Right lobe of liver (tissue), 6 donors: ENCODE results near the gene ALPK3. TPM values are rescaled to one million over a fixed set of nuclear protein-coding genes. Genes with fewer than 3 reads are reported as not detected.
A peak's percentile ranks its signal among the peaks of the same experiment; 100 is the strongest.

Source experiments
- ATAC-seq, 4 donors: fragments of 200-7000 bp; cut with Tn5 transposase; one replicate each; pipeline ENCODE4 v1.9.1; 2020; ENCODE audit warnings: mild to moderate bottlenecking in 4 of 4, moderate library complexity in 4 of 4
- DNase-seq, 3 donors: peaks; one replicate each; pipeline ENCODE4 v3.0.0-alpha.2; 2020
- H3K27ac ChIP-seq, 3 donors: fragments of 200-600 bp; one replicate each; pipeline ENCODE4 v1.8.0; 2022
- H3K27me3 ChIP-seq, 2 donors: fragments of 200-600 bp; one replicate each; pipeline ENCODE4 v1.8.0; 2022
- H3K36me3 ChIP-seq, 4 donors: fragments of 200-600 bp; sonication (generic) in 1 of 4; one replicate each; pipeline versions ENCODE4 v1.5.1 to v1.8.0; 2017 to 2022; ENCODE audit warnings: control low read depth in 1 of 4
- H3K4me1 ChIP-seq, 4 donors: fragments of 200-600 bp; sonication (generic) in 1 of 4; one replicate each; pipeline versions ENCODE4 v1.5.1 to v1.8.0; 2017 to 2022; ENCODE audit warnings: control low read depth in 1 of 4
- H3K4me3 ChIP-seq, 3 donors: fragments of 200-600 bp; one replicate each; pipeline ENCODE4 v1.8.0; 2022
- H3K9me3 ChIP-seq, 4 donors: fragments of 200-600 bp; sonication (generic) in 1 of 4; one replicate each; pipeline versions ENCODE4 v1.5.1 to v1.8.0; 2017 to 2022; ENCODE audit warnings: control low read depth in 1 of 4
- CTCF ChIP-seq, 4 donors: fragments of 200-600 bp in 3 of 4; fragments of 450-650 bp in 1 of 4; IDR thresholded peaks; one replicate each; pipeline versions ENCODE4 v1.5.1 to v1.8.0; 2016 to 2022; ENCODE audit warnings: antibody characterized with exemption in 4 of 4, mild to moderate bottlenecking in 2 of 4
- POLR2A ChIP-seq: fragments of 450-650 bp; IDR thresholded peaks from one replicate; pipeline ENCODE4 v1.6.1; 2017; ENCODE audit warnings: antibody characterized with exemption, mild to moderate bottlenecking
- WGBS: methylation state at CpG from one replicate; pipeline ENCODE4 v1.1.6; 2018; ENCODE audit warnings: low coverage, low lambda C conversion rate; ENCODE audit not compliant: insufficient coverage; ENCODE audit errors: missing lambda C conversion rate; 5-methylcytosine and 5-hydroxymethylcytosine counted together
- intact Hi-C, 2 donors: fragments of 100-400 bp; cut with DNase I; formaldehyde crosslinking; loops; one replicate each; pipeline versions ENCODE4 v1.11.2 to v1.14.1; 2022
- total RNA-seq, 6 experiments: library from RNA; depleted of rRNA in 2 of 6; stranded (reverse); fragments of >200 nt in 2 of 6; fragmentation: NEBNext Ultra II Directional in 3 of 6; extraction: Animal tissue kit (Norgen Biotek cat#: 25700) in 3 of 6; gene quantifications; one replicate each; pipeline versions ENCODE4 v1.1.0 to v1.2.4, GENCODE V29; 2016 to 2023
- donor health status: DM: no; HTN: yes; CAD: no.
- donor health status: DM: no; HTN: no; CAD: no.
- donor health status: DM: no; HTN: no; CAD: no.
- donor health status: DM: no; HTN: yes; CAD: no.
- donor health status: DM: no; HTN: yes; CAD: no.

ALPK3 gene
- total RNA-seq, 6 experiments from 2014 or later: 1.3 to 12.5 (median 5.5) TPM

GRCh38 chr15:84889991-84890669 lies 73.0 kb downstream of the ALPK3 start:
- no peak for ATAC-seq
- Histone ChIP-seq H3K4me1 (peaks cover 0 to 17% (median 3%) of the 10 kb centered on the region in 4 donors), H3K36me3 (peaks cover 0 to 21% (median 10%) of the 10 kb centered on the region in 4 donors), H3K27me3 (no peaks in the 10 kb centered on the region), H3K27ac (no peak overlapping the region), H3K9me3 (no peaks in the 10 kb centered on the region), H3K4me3 (no peak overlapping the region)
- TF ChIP-seq CTCF (IDR thresholded peaks at IDR 0.05): no peak
- intact Hi-C loops: loop anchor here in 1 of 2 donors (10.0 kb wide), 1 partner anchor 235 kb away; the partner anchor contains the start of genes NMB and WDR73
- no peak for DNase-seq
- 93% methylated on average over 3 of the region's 6 CpGs for WGBS

DNA sequence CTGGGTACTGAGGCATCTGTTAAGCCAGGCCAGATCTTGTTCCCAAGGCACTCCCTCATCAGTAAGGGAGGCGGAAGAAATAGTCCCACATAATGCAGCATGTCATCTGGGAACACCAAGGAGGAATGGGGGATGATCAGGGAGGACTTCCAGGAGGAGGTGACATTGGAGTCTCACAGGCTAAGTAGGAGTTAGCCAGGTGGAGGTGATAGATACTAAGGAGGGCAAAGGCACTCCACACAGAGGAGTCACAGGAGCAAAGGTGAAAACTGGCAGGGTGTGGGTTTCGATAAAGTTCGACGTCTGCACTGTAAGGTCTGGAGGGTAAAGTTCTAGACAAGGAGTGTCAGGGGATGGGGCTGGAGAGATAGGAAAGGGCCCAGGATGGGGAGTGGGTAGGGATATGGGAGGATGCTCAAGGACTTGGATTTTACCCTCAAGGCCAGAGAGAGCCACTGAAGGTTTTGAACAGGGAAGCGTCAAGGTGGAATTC lies 73.6 kb downstream of the ALPK3 start:
- DNase-seq: no peak
- intact Hi-C loops: no loop called here
- WGBS: 76% methylated on average over 5 of the region's 5 CpGs
- Histone ChIP-seq H3K4me3 (no peak overlapping the region), H3K36me3 (peaks cover 0 to 22% (median 10%) of the 10 kb centered on the region in 4 donors), H3K4me1 (peaks cover 0 to 14% (median 3%) of the 10 kb centered on the region in 4 donors), H3K9me3 (no peaks in the 10 kb centered on the region), H3K27me3 (no peaks in the 10 kb centered on the region), H3K27ac (no peak overlapping the region)
- no peak for TF ChIP-seq POLR2A
- no peak for TF ChIP-seq CTCF (IDR thresholded peaks at IDR 0.05)
- ATAC-seq: no peak

DNA sequence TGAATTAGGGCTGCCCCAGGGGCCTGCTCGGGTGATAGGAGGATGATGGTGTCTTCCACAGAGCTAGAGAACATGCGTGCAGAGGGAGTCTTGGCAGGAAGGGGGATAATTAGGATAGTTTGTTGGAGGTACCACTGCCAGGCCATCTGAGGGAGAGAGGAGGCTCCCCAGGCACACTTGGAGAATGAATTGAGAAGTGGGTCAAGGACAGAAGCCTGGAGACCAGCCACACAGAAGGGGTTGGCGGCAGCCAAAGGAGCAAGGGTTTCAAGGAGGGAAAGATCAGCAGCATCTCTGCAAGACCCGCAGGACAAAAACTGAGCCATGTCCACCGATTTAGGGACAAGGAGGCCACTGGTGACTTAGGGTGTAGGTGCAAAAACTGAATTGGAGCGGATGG lies 74.2 kb downstream of the ALPK3 start:
- WGBS: 82% methylated on average over 4 of the region's 6 CpGs
- TF ChIP-seq POLR2A (no peak), CTCF (IDR thresholded peaks at IDR 0.05) (no peak)
- H3K27me3 ChIP-seq: no peaks in the 10 kb centered on the region
- H3K4me1 ChIP-seq: peaks cover 0 to 8% (median 3%) of the 10 kb centered on the region in 4 donors
- ATAC-seq (no peak), DNase-seq (no peak)
- H3K27ac ChIP-seq: no peak overlapping the region
- peaks cover 0 to 27% (median 10%) of the 10 kb centered on the region in 4 donors for H3K36me3 ChIP-seq
- intact Hi-C loops: no loop called here
- H3K4me3 ChIP-seq: no peak overlapping the region
- no peaks in the 10 kb centered on the region for H3K9me3 ChIP-seq

GRCh38 chr15:84892786-84893307 lies 75.7 kb downstream of the ALPK3 start:
- TF ChIP-seq CTCF (IDR thresholded peaks at IDR 0.05): no peak
- no peaks in the 10 kb centered on the region for H3K9me3 ChIP-seq
- DNase-seq (no peak), ATAC-seq (peak in 2 of 4 donors; percentile 6 to 7)
- no peak overlapping the region for H3K4me3 ChIP-seq
- intact Hi-C loops: no loop called here
- peaks cover 0 to 27% (median 12%) of the 10 kb centered on the region in 4 donors for H3K36me3 ChIP-seq
- H3K27me3 ChIP-seq: no peaks in the 10 kb centered on the region
- H3K4me1 ChIP-seq: no peaks in the 10 kb centered on the region
- H3K27ac ChIP-seq: no peak overlapping the region
- WGBS: 100% methylated on average over 1 of the region's 10 CpGs
